Measurements from ENCODE around the gene SP110.

- TF ChIP-seq RAD21 (IDR thresholded peaks at IDR 0.05; ENCODE audit: low read depth), result no peak
- no peak for TF ChIP-seq REST (IDR thresholded peaks at IDR 0.05; ENCODE audit: low read depth)
- TF ChIP-seq CEBPB (IDR thresholded peaks at IDR 0.05), result no peak
- TF ChIP-seq CREB1 (IDR thresholded peaks at IDR 0.05; ENCODE audit: low read depth), result no peak
- TF ChIP-seq ZBTB7A (IDR thresholded peaks at IDR 0.05; ENCODE audit: low read depth), result no peak
- TF ChIP-seq YY1 (IDR thresholded peaks at IDR 0.05; ENCODE audit: low read depth), result no peak
- no peak for TF ChIP-seq MAX (IDR thresholded peaks at IDR 0.05)
- TF ChIP-seq EP300 (IDR thresholded peaks at IDR 0.05; ENCODE audit: borderline replicate concordance), result no peak
- no peak for TF ChIP-seq USF1 (IDR thresholded peaks at IDR 0.05)
- no peak for TF ChIP-seq FOXM1 (IDR thresholded peaks at IDR 0.05; ENCODE audit: borderline replicate concordance, low read depth)
- no peak for TF ChIP-seq TAF1 (IDR thresholded peaks at IDR 0.05; ENCODE audit: low read depth)
- TF ChIP-seq TEAD4 (IDR thresholded peaks at IDR 0.05), result no peak
- no peak for TF ChIP-seq TCF12 (IDR thresholded peaks at IDR 0.05; ENCODE audit: low read depth)
Observed at GRCh38 chr2:230208576-230208975, 11.2 kb downstream of the SP110 start.

Data from Ishikawa (cell line).